ENCODE measurements around the gene COL23A1.

COL23A1 gene

DNA sequence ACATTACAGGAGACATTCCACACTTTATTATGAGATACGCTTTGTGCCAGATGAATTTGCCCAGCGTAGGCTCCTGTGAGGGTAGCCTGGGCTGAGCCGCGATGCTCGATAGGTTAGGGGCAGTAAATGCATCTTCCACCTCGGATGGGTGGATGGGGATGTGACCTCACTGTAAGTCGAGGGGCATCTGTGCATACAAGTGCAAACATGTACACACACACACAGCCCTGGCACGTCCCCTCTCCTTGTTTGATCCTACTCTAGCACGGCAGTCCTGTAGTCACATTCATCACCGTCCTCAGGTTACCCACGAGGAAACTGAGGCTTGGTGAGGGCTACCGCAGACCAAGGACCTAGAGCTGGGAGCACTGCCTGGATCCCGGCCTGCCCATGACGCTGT, 166.8 kb downstream of the COL23A1 start:
- no peak for DNase-seq (ENCODE audit: low read depth in 2 of 2)

- DNase-seq (ENCODE audit: low read depth in 2 of 2) = no peak
Observed at GRCh38 chr5:178422400-178422775, 167.8 kb downstream of the COL23A1 start.

- DNase-seq (ENCODE audit: low read depth in 2 of 2) = no peak
Observed at GRCh38 chr5:178421699-178422399, 168.3 kb downstream of the COL23A1 start.

GRCh38 chr5:178421128-178421527, 169.1 kb downstream of the COL23A1 start:
- no peak for DNase-seq (ENCODE audit: low read depth in 2 of 2)

- DNase-seq (ENCODE audit: low read depth in 2 of 2) = no peak
Observed at GRCh38 chr5:178420354-178420781, 169.8 kb downstream of the COL23A1 start.

DNA sequence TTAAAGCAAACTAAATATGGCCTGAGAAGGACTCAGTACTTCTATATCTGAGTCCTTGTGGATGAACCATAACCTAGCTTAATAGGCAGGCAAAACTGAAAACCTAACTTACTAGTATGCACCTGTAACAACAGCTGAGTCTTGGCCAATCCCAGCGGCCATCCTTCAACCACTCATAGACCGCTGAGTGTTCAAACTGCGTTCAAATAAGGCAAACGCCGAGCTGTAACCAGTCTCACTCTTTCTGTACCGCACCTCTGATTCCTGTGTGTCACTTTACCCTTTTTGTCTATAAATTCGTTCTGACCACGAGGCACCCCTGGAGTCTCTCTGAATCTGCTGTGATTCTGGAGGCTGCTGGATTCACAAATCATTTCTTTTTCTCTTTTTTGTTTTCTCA, 170.5 kb downstream of the COL23A1 start:
- no peak for DNase-seq (ENCODE audit: low read depth in 2 of 2)

- no peak for DNase-seq (ENCODE audit: low read depth in 2 of 2)
Observed at GRCh38 chr5:178419196-178419595, 171.0 kb downstream of the COL23A1 start.

GRCh38 chr5:178418471-178419010, 171.7 kb downstream of the COL23A1 start:
- DNase-seq (ENCODE audit: low read depth in 2 of 2) = no peak

- DNase-seq (ENCODE audit: low read depth in 2 of 2) = no peak
Observed at GRCh38 chr5:178418031-178418430, 172.2 kb downstream of the COL23A1 start.

DNA sequence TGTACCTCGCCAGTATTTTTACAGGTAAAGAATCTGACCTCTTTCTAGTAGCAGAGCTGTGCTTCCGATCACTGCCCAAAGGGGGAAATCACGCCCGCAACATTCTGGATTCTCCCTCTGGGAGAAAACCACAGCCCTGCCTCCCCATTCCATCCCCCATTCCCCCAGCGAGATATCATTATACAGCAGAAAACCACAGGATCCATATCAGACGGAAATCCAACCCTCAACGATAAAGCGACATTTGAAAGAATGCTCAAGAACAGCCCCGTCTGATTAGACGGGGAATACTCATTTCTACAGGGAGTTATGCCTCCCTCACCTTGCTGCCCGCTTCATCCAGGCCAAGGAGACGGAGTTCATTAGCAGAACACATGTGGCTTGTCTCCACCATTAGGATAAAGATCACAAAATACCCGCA, 172.8 kb downstream of the COL23A1 start:
- DNase-seq (ENCODE audit: low read depth in 2 of 2) = peak; percentile 19 to 30

DNA sequence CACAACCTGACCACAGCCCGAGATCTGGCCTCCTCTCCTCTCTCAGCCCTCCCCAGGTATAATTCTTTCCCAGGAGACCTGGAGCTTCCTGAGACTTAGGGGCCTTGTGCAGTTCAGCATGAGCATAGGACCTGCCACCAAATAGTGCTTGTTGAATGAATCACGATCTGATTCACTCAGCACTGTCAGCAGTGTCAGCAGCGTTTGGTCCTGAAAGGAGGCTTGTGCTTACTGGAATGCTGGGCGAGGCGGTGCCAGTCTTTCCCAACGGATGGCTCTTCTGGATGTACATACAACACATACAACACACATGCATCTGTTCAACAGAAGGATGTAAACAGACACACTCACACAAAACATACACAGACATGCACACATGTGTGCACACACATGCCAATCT, 173.3 kb downstream of the COL23A1 start:
- peak; percentile 21 to 31 for DNase-seq (ENCODE audit: low read depth in 2 of 2)

DNA sequence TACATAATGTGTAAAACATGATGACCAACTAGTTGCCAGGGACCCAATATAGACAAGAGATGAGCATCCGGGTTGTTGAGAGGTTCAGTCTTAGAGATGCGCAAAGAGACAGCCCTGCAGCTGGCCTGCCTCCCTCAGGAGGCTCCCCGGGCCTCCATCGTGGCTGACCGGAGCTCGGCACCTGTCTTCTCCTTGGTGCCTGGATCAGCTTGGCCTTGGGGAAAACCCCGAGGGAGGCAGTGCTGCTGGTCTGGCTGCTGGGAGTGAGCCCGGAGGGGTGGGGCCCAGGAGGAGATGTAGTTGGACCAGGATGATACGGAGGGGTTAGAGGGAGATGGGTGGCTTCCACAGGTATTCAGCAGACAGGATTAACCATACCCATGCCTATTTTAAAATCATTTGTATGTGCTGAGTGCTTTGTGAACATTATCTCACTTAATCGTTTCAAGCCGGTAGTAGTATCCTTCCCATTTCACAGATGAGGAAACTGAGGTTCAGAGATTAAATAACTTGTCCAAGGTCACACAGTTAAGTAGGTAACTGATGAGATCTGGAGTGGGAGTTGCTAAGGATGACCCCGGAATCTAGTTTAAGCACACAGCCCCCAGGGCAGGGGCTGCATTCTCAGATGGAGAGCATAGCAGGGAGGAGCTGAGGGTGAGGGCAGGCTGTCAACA, 173.8 kb downstream of the COL23A1 start:
- no peak for DNase-seq (ENCODE audit: low read depth in 2 of 2)

- DNase-seq (ENCODE audit: low read depth in 2 of 2) = no peak
Observed at GRCh38 chr5:178415353-178415752, 174.8 kb downstream of the COL23A1 start.

- DNase-seq (ENCODE audit: low read depth in 2 of 2) = no peak
Observed at GRCh38 chr5:178413988-178414387, 176.2 kb downstream of the COL23A1 start.

DNA sequence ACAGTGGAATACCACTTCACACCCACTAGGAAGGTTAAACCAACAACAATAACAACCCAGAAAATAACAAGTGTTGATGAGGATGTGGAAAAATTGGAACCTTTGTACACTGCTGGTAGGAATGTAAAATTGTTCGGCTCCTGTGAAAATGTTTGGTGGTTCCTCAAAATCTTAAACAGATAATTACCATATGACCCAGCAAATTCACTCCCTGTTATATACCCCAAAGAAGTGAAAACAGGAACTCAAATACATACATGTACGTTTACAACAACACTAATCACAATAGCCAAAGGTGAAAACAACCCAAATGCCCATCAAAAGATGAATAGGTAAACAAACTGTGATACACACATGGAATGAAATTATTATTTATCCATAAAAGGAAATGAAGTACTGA, 179.1 kb downstream of the COL23A1 start:
- DNase-seq (ENCODE audit: low read depth in 2 of 2) = no peak

GRCh38 chr5:178407646-178408045, 182.5 kb downstream of the COL23A1 start:
- no peak for DNase-seq (ENCODE audit: low read depth in 2 of 2)

- no peak for DNase-seq (ENCODE audit: low read depth in 2 of 2)
Observed at GRCh38 chr5:178404987-178405386, 185.2 kb downstream of the COL23A1 start.

GRCh38 chr5:178403956-178404600, 186.1 kb downstream of the COL23A1 start:
- no peak for DNase-seq (ENCODE audit: low read depth in 2 of 2)

DNA sequence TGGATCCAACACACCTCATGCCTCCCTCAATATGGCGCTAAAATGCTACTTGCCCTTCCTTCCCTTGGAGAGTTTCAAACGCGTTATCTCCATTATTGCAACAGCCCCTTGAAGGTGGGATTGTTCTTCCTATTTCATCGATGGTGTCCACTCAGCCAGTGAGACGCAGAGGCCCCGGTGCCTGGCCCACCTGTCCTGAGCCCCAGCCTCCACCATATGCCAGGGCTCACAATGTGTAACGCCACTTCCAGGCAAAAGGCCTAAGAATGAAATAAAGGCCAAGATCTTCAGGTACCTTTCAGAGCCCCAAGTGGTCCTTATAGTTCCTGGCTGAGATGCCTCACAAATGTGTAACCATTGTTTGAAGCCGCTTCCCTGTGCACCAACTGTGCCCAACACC, 186.8 kb downstream of the COL23A1 start:
- no peak for DNase-seq (ENCODE audit: low read depth in 2 of 2)

GRCh38 chr5:178399701-178400095, 190.5 kb downstream of the COL23A1 start:
- DNase-seq (ENCODE audit: low read depth in 2 of 2) = no peak

DNA sequence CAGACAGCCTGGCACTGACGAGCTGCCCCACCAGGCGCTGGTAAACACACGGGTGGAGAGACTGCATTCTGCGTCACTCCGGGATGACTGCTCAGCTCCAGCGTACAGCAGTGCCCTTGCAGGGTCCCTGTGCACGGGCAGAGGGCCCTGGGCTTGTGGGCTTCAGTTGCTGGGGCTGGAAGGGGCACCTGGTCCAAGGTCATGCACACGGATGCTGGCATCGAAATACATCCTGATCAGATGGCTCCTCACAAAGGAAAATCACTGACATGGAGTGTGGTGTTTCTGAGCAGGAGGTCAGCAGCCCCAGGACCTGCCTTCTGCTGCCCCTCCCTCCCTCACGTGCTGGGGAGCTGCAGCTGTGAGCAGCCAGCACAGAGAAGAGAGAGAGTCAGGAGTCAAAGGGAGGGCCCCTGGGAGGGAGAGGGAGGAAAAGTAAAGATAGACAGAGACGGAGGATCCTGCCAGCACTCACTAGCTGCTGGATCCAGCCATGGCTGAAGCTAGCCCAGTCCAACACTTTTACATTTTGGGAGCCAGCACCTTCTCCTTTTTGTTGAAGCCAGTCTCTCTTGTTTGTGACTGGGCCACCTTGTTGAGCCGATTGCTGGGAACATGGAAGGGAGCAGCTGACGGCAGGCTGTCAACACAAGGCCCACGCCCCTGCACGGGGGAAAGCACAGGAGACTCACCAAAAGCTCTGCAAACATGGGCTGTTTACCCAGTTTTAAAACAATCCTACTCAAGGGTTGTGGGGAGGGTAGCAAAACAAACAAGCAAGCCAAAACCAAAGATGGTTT, 191.1 kb downstream of the COL23A1 start:
- DNase-seq (ENCODE audit: low read depth in 2 of 2) = no peak

Measured in fibroblast of skin of left biceps (primary cell).